HTERT RPE-1 (cell line): ENCODE measurements around the gene IPCEF1.
"Not testable (repeated sequence)": the region's sequence is repeated elsewhere in the genome, so short reads cannot be mapped to it uniquely, and the experiment has no call there.

Experiments
- in situ Hi-C: fragments of 300-500 bp; cut with MboI; formaldehyde crosslinking; loops from 4 replicates; pipeline ENCODE4 v1.14.3; 2020; ENCODE audit warnings: low sequenced_read_pairs

The IPCEF1 gene

DNA sequence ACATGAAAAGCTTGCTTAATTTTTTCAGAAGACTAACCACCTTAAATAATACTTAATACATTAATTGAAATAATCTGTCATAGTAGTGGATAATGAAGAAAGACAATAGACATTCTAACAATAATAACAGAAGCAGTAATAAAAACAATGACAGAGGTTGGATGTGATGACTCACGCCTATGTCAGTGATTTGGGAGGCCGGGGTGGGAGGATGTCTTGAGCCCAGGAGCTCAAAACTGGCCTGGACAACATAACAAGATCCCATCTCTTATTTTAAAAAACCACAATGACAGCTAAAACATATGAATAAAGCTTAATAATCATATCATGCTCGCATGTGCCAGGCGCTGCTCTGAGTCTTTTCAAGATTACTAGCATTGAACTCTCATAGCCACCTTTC lies 105.5 kb downstream of the IPCEF1 start:
- in situ Hi-C loops = no loop called here

- in situ Hi-C loops = no loop called here
Measured at GRCh38 chr6:154249499-154250298, 106.9 kb downstream of the IPCEF1 start.

GRCh38 chr6:154247119-154247861 lies 109.3 kb downstream of the IPCEF1 start:
- in situ Hi-C loops = no loop called here

GRCh38 chr6:154246723-154247118 lies 109.9 kb downstream of the IPCEF1 start:
- in situ Hi-C loops = no loop called here

DNA sequence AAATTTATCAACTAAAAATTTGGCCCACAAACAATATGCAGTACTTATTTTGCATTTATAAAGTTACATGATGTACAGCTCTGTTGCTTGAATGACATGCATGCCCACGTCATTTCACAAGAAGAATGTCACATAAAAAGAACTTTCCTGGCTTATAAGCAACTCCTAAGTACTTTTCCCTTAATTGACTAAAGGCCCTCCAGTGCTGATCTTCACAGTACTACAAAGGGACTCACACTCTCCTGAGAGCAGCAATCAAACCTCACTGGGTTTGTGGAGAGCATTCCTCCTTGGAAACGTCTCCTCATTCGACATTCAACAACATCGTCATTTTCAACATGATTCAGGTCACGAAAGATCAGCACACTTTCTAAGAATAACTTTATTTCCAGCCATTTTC lies 111.1 kb downstream of the IPCEF1 start:
- in situ Hi-C loops = no loop called here

GRCh38 chr6:154243793-154244750 lies 112.5 kb downstream of the IPCEF1 start:
- in situ Hi-C loops = no loop called here

DNA sequence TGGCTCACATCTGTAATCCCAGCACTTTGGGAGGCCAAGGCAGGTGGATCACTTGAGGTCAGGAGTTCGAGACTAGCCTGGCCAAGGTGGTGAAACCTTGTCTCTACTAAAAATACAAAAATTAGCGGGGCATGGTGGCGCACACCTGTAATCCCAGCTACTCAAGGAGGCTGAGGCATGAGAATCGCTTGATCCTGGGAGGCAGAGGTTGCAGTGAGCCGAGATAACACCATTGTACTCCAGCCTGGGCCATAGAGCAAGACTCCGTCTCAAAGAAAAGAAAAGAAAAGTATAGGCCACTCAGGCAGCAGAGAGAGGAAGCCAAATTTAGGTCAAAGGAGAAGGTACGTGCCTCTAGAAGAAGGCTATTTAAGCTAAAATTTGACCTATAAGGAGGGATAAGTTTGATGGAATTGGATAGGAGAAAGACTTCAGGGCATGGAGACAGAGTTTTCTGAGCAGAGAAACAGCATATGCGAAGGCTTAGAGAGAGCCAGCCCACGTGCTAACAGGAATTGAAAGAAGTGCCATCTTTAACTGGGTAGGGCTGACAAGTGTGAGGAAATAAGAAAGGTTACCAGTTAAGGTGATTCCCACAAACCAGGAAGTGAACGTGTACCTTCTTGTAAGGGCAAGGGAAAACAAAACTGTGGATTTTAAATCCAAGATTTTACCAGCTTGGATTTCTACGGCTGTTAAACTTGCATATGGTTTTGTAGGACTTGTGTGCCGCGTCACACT lies 113.8 kb downstream of the IPCEF1 start:
- in situ Hi-C loops = no loop called here

- in situ Hi-C loops = no loop called here
Measured at GRCh38 chr6:154241581-154241980, 115.0 kb downstream of the IPCEF1 start.

DNA sequence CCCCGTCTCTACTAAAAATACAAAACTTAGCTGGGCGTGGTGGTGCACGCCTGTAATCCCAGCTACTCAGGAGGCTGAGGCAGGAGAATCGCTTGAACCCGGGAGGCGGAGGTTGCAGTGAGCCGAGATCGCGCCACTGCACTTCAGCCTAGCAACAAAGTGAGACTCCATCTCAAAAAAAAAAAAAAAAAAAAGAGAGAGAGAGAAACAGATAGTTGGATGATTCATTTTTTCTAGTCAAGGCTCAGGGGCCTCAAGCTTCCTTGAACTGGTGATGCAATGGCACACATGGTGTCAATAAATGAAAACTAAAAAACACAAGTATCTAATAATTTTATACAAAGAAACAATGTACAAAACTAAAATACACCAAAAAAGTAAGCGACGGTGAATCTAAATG lies 115.5 kb downstream of the IPCEF1 start:
- in situ Hi-C loops = not testable (repeated sequence)

- in situ Hi-C loops = no loop called here
Measured at GRCh38 chr6:154239392-154239791, 117.2 kb downstream of the IPCEF1 start.

GRCh38 chr6:154238831-154239230 lies 117.8 kb downstream of the IPCEF1 start:
- in situ Hi-C loops = no loop called here

DNA sequence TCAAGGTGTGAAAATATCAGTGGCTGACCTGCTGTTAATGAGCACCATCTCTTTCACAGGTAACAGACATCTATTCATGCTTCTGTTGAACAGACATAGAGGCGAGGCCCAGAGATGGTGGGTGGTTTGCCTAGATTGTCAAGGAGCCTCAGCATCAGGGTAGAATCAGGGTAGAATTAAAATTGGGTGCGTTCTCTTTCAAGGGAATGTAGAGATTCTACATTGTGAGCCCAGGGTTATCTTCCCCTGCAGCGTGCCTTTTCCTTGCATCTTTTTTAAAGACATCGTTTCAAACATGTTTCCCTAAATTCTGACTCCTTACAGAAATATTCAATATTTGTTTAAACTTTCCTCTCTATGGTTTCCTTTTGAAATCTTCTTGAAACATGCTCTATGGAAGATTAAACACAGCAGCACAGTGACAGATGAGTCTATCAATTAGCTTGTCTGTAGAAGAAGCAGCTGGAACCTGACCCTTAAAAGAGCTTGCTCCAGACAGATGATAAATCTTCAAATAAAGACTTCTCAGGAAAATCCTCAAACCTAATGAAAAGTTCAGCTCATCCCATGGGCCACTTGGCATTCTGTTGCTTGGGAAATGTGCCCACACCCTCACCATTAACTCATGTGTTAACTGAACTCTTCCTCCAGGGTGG lies 119.8 kb downstream of the IPCEF1 start:
- in situ Hi-C loops = no loop called here

DNA sequence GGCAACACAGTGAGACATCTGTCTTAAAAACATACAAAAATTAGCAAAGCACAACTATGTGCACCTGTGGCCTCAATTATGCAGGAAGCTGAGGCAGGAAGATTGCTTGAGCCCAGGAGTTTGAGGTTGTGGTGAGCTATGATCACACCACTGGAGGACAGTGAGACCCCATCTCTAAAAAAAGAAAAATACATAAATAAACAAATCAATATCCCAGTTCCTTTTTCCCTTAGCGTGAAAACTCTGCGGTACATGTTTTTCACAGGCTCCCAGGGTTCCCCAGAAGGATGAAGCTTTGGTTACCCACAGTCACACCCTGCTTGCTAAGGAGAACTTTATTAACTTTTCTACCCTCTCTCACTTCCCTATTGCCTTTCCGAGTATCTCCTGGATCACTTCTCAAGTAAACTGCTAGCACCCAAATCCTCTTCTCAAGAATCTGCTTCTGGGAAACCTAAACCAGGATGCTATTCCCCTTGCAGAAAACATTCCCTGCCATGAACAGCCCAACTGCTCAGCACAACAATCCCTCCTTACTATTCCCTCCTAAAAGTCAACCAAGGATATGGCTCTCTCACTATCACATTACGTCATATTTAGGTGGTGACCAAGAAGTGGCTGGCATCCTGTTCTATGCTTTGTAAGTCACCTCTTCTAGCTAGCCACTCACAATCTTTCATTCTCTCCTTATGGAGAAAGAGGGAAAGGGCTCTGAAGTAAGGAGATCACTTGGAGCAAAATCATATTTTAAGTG lies 122.4 kb downstream of the IPCEF1 start:
- in situ Hi-C loops = no loop called here

DNA sequence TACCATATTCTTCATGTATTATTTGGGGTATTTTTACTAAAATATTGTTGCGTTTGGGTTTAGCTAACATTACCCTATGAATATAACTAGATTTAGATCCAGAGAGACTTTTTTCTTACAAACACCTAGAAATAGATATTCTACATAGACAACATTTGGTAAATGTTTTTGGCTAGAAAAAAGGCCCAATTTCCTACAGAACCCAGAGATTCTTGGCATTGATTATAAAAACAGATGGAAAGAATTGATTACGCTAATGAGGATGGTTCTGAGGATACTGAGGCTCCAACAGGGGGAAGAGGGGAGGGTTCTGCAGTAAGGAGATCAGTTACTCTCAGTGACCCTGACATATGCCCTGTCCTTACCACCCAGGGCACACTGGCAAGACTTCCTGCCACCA lies 123.2 kb downstream of the IPCEF1 start:
- in situ Hi-C loops = no loop called here

DNA sequence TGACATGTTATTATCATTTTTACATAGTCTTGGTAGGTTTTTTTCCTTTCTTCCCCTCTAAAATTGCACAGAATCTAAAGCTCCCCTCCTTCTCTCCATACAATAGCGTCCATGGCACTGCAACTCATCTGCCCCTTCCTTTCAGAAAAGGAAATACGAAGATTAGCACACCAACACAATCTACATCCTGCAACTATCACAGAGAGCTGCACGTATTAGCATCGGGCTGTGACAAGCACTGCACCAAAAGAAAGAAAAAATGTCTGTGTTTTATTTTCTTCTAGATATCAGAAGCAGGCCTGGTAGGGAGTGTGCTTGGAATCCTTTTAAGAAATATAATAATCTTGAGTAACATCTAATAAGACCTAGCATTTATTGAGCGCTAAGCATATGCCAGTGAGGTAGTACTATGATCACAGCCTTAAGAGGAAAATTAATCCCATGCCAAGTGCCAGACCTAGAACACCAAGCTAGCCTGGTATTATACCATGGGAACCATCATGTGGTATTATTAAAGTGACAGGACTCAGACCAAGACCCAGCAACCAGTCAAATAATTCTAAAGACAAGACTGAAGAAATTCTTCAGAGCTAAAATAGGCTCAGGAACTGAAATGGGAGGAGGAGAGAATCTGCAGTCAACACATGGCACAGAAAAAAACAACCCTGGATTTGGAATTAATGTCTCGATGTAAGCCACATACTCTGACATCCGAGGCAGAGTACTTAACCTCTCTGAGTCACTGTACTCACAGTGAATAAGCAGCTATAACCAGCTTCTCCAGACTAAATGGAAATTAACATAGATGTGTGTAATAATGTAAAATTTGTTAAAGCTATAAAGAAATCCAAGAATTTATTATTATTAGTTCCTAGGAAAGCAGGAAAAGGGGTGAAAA lies 124.3 kb downstream of the IPCEF1 start:
- in situ Hi-C loops = no loop called here

GRCh38 chr6:154230910-154231595 lies 125.5 kb downstream of the IPCEF1 start:
- in situ Hi-C loops = no loop called here

DNA sequence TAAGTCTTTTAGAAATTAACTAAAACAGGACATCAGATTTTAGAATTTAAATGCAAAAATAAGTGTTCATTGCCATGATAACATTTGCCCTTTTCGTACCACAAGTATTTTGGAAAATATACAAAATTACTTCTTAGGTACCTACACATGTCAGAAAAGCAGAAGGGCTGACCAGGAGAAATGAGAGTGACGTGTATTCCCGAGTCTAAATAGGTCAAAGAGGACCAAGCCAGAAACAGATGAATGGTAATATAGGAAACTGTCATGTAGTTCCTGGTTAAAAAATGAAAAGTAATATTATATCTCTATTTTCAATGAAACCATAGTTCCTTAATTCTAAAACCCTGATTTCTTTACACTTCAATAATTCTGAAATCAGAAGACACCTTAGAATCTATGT lies 126.2 kb downstream of the IPCEF1 start:
- in situ Hi-C loops = no loop called here

DNA sequence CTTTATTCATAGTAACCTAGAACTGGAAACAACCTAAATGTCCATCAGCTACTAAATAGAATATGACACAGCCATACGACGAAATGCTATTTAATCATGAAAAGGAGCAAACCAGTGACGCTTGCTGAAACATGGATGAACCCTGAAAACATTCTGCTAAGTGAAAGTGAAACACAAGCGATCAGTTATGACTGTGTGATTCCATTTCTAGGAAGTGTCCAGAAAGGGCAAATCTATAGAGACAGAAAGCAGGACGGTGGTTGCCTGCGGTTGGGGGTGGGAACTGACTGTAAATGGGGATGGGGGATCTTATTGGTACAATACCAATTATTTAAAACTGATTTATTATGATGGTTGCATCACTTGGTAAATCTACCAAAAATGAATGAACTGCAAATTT lies 126.8 kb downstream of the IPCEF1 start:
- in situ Hi-C loops = no loop called here
